Fibroblast of skin of back (primary cell): ENCODE results near the gene ANGPTL1.
"Not testable (repeated sequence)": the region's sequence is repeated elsewhere in the genome, so short reads cannot be mapped to it uniquely, and the experiment has no call there.

Experiments used
- DNase-seq: peaks from one replicate; pipeline ENCODE4 v3.0.0-alpha.2; 2013

Gene ANGPTL1

DNA sequence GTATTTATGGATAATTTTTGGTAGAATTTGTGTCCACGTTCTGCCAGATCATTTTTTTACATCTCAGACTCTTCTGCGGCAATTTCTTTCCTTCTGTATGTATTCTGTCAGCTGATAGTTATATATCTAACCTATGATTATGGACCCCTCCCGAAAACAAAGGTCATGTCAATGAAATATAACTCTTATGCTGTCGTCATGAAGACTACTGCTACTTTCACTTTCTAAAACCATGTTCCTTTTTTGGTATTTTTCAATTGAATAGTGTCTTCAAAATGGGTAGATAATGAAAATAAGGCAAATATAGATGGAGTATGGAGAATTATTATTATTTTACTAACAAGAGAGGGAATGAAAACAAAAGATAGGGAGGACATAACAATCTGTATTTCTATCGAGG lies 3.2 kb downstream of the ANGPTL1 start:
- DNase-seq: no peak

DNA sequence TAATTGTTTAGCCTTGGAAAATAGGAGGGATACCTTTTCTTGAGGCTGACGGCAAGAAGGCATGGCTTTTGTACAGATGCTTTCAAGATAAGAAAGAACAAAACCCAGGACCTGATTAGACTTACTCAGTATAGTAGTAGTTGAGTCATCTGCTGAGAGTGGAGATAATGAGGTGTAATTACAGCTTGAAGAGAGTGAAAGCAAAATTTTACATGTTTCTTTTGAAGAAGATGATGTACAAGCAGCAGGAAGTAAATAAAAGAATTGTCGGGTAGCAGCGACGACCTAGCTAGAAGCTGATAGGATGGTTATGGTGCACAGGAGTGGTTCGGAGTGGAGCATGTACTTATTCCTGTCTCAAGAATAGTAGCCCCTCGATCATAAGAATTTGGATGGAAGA lies 6.6 kb downstream of the ANGPTL1 start:
- no peak for DNase-seq

DNA sequence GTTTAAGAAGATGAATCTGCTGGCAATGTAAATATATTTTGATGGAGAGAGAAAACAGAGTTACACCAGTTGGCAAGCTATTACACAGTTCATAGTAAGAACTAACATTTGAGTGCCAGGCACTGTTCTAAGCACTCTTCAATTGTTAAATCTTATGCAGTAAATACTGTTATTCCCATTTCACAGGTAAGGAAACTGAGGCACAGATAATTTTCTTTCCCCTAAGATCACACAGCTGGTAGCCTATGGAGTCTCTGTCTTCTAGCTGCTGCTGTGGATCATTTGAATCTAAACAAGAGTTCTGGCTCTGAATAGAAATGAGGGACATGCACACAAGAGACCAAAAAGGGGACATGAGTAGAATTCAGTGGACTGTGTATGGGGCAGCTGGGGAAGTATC lies 8.0 kb downstream of the ANGPTL1 start:
- no peak for DNase-seq

DNA sequence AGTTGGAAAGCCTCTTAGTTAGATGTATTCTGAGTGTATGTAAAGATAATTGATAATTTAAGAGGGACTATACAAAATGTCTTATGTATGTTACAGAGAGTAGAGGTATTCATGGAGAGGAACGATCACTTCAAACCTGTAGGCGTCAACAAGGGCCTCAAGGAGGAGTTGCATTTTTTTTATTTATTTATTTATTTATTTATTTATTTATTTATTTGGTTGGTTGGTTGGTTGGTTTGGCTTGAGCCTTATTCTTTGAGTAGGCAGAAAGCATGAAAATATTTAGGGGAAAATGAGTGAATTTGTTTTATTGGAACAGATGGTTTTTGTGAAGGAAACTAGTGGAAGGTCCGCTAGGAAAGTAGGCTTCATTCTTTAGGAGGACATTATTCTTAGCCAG lies 8.5 kb downstream of the ANGPTL1 start:
- no peak for DNase-seq

DNA sequence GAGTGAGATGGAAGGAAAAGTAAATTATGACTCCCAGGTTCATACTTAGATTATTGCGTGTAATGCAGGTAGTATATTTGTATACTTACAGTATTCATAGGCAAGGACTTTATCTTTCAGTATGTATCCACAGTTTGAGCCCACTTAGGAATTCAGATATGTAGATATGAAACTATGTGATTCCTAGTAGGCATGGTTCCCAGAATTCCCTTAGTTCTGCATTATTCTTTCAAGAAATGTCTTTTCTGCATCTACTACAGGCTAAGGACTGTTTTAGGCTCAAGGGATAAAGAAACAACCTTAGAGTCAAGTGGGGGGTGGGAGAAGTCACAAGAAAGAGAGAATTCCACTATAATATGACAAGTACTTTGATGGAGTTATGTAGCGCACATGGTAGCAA lies 13.8 kb downstream of the ANGPTL1 start:
- no peak for DNase-seq

DNA sequence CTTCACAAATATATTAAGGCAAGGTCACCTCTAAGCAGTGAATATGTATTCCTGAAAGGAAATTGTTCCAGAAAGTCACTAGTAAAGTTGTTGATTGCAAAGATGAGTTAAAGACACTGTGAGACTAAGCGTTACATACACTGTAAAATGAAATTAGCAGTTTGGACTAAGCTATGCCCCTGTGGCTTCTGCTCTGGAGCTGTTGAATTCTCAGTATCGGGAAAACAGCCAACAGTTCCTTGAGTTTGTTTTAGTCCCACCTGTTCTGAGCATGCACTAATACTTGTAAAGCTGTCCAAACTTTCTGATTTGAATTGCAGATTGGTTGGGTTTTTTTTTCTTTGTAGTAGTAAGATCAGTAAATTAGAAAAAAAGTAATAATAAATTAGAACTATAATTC lies 21.0 kb downstream of the ANGPTL1 start:
- no peak for DNase-seq

DNA sequence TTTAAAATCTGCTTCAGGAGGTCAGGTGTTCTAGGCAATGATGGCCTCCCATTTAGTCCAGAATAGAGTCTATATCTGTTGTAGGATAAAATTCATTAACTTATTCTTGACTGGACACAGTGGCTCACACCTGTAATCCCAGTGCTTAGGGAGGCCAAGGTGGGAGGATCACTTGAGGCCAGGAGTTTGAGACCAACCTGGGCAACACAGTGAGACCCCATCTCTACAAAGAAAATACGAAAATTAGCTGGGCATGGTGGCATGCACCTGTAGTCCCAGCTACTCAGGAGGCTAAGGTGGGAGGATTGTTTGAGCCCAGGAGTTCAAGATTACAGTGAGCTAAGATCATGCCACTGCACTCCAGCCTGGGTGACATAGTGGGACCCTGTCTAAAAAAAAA lies 23.0 kb downstream of the ANGPTL1 start:
- DNase-seq: not testable (repeated sequence)

DNA sequence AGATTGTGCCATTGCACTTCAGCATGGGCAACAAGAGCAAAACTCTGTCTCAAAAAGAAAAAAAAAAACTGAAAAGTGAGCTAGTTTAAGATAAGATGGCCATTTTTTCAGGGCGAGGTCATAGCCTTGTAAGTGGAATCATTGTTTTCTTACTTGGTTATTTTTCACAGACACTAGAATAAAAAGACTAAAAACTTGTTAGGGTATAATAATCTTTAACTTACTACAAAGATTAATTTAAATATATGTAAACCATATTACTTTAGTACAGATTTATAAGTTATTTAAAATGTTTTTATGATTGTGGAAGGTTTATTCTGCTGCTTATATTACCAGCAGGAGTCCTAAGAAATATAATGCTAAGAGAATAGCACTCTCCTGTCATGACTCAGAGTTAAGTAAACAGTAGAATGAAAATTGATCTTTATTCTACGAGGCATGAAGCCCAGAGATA lies 23.5 kb downstream of the ANGPTL1 start:
- peak; percentile 86 for DNase-seq

DNA sequence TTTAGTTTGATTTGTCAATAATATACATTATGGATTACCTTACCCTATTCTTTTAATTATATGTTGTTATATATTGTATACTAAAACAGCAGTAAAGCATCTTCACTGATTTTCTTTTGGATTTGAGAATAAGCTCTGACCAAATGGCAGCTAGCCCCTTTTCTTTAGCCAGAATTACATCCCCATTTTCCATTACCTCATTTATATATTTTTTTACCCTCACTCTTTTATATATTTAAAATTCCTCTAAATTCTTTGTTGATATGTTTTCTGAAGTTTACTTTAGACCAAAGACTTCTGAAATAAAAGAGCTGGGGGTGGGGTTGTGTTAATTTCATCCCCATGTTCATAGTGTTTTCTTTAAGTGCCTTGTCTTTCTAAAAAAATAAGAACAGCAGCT lies 24.6 kb downstream of the ANGPTL1 start:
- no peak for DNase-seq

DNA sequence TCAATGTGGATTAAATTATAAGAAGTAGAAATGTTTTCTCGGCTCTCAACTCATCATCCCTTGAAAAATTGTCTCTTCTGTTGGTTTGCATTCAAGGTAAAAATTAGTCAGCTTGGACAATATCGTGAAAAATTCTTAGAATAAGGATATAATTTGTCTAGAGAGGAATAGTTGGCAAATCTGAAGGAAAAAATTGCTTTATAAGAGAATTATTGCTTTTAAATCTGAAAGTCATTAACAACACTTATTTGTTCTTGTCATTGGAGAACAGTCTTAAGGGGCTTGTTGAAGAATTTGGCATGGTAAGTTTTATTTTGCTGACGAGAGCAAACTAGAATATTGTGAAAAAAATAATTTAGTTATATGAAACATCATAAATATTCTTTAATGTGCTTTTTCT lies 26.4 kb downstream of the ANGPTL1 start:
- DNase-seq: no peak

DNA sequence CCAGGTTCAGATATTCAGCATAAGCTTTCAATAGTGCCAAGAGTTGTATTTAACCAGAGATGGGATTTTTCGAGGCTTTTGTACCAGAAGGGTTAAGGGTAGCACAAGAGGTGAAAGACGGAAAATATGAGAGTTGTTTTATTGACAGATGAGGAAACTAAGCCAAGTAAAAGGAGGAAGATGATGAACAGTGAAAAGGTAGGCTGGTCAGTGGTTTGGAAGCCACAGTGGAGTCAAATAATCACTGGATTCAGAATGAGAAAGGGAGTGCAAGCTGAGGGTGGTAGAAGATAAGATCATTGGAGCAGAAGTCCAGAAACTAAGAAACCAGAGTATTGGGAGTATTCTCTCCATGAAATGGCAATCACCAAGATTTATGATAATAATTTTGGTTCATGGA lies 45.7 kb downstream of the ANGPTL1 start:
- no peak for DNase-seq

DNA sequence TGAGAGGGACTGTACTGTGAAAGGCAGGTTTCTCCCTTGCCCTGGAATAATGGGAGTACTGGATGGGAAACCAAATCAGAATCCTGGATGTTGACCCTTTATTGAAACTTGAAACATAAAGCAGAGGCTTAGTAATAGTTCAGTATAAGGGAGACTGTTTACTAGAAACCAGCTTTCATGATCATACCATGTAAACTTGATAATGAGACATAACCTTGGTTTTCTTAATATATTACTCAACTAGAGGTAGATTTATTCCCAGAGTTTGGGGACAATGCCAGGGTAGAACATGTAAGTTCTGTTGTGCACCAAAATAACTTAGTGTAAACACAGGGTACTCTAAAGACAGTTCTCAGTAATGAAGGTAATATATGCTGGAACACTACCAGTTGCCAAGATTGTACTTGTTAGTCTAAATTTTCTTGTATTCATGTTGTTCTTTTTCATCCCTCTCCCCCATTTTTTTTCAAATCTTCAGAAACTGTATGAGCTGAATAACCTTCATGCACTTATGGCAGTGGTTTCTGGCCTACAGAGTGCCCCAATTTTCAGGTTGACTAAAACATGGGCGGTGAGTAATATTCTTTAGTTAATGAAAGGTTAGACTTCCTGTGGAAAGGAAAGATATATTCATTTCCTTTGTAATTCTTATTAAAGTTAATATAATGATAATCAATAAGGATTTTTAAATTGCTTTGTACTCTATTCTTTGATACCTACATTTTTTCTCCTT lies 49.6 kb downstream of the ANGPTL1 start:
- no peak for DNase-seq

DNA sequence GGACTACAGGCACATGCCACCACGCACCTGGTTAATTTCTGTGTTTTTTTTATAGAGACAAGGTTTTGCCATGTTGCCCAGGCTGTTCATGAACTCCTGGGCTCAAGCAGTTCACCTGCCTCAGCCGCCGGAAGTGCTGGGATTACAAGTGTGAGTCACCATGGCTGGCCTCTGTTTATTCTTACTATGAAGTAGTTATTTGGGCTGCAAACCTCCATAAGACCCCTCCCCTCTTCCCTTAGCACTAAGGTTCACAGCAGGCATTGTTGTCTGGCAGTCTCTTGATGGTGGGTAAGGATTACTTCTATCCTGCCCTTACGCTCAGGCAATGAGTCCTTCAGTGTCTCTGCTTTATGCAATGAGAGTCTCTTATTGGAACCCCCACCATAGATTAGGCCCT lies 51.8 kb downstream of the ANGPTL1 start:
- DNase-seq: no peak

DNA sequence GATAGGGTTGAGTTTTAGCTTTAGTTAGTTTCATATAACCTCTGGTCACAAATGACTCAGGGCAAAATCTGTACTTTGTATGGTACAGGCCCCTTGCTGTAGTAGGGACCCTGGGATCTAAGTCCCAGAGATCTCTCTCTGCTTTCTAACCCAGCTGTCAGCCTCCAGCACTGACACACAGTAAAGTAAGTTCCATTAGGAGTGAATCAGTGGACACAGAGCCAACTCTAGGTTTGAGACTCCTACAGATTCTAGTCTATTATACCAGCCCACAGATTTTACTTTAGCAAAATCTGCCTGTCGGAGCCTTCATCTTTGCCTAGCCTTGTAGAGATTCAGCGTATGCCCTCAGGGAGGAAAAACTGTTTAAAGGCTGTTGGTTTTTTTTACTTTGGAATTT lies 52.5 kb downstream of the ANGPTL1 start:
- peak; percentile 8 for DNase-seq

DNA sequence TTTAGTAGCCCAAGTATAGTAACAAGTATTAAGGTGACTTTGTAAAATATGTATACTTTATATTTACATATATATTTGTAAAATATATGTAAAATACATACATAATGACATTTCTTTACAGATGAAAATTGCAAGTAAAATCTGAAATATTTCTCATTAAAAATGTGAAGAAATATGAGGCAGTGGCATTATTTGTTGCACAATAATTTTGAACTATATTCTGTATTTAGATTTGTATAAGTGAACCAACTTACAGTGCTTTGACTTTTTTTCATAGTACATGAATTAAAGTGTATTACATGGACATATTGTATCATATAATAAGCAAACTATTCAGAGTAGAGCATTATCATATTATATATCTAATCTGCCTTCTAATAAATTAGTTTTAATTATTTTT lies 60.3 kb downstream of the ANGPTL1 start:
- DNase-seq: no peak

DNA sequence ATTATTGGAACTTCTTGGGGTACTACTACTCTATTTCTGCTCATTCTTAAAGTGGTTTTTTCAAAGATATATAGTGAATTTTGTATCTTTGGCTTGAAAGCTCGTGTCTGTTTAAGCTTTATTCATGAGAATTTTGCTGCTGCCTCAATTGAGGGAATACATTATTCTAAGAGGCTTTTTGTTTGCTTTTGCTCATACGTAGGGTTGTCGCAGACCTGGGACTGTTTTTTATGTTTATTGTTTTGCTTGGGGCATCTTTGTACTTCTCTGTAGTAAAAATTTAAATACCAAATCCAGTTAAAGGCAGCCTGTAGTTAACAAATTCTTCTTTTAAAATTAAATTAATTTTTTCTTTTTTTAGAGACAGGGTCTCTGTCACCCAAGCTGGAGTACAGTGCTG lies 62.3 kb downstream of the ANGPTL1 start:
- DNase-seq: no peak

DNA sequence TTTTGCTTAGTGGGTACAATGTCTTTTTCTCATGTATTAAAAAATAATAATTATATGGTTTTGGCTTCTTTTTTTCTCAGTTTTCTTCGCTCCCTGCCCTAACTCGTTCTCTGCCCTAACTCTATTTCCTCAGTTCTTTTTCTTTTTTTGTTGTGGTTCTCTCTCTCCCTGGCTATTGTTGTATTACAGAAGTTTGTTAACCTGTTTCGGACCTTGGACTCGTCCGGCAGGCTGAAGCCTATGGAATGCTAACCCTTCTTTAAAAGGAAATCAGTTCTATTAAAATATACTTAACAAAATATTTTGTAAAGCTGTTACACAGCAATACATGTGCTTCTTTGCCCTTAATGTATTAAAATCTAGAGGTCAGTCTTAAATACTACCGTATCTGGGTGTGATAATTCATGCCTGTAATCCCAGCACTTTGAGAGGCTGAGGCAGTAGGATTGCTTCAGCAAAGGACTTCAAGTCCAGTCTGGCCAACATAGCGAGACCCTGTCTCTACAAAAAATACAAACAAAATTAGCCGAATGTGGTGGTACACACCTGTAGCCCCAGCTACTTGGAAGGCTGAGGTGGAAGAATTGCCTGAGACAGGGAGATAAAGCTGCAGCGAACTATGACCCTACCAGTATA lies 64.1 kb downstream of the ANGPTL1 start:
- DNase-seq: no peak

DNA sequence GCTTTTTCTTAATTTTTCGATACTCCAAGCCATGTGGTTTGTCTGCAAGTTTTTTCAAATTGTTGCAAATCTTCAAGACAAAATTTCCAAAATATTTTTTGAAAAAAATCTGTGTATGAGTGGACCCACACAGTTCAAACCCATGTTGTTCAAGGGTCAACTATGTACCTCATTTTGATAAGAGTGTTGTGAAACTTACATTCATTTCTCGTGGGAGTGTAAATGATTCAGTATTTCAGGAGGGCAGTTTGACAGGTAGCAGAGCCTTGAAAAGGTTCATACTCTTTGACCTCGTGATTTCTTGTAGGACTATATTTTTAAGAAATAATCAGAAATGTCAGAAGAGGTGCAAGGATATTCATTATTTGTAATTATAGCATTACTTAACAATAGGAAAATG lies 68.0 kb downstream of the ANGPTL1 start:
- no peak for DNase-seq
